WERI-Rb-1 (cell line): ENCODE results near the gene KIAA1549.

Experiments
- DNase-seq: peaks from one replicate; pipeline ENCODE4 v3.0.0-alpha.2; 2020
- H3K27ac ChIP-seq: fragments of 250-450 bp; sonication (Bioruptor Pico); 2 replicates; pipeline ENCODE4 v1.5.1; 2020; ENCODE audit warnings: mild to moderate bottlenecking, moderate library complexity
- H3K27me3 ChIP-seq: fragments of 250-450 bp; sonication (Bioruptor Pico); 2 replicates; pipeline ENCODE4 v1.5.1; 2021; ENCODE audit warnings: mild to moderate bottlenecking, low read depth, moderate library complexity; ENCODE audit not compliant: insufficient read depth, severe bottlenecking
- H3K36me3 ChIP-seq: fragments of 250-450 bp; sonication (Bioruptor Pico); 2 replicates; pipeline ENCODE4 v1.5.1; 2020; ENCODE audit warnings: mild to moderate bottlenecking, moderate library complexity
- H3K4me3 ChIP-seq: 2 replicates; pipeline ENCODE4 v1.5.1; 2011; ENCODE audit warnings: low read depth, mild to moderate bottlenecking, control low read depth, low read length
- H3K9me3 ChIP-seq: fragments of 250-450 bp; sonication (Bioruptor Pico); 2 replicates; pipeline ENCODE4 v1.5.1; 2021; ENCODE audit warnings: mild to moderate bottlenecking, moderate library complexity; ENCODE audit not compliant: severe bottlenecking
- CTCF ChIP-seq: IDR thresholded peaks from 2 replicates; pipeline ENCODE4 v1.5.1; 2011; ENCODE audit warnings: low read depth, mild to moderate bottlenecking, control low read depth, inconsistent platforms, low read length

Gene KIAA1549

GRCh38 chr7:138954545-138955475 lies 26.4 kb downstream of the KIAA1549 start:
- DNase-seq = peak; percentile 22
- Histone ChIP-seq H3K4me3 (no peak overlapping the region), H3K27me3 (no peaks in the 10 kb centered on the region), H3K9me3 (no peaks in the 10 kb centered on the region), H3K36me3 (no peaks in the 10 kb centered on the region), H3K27ac (no peak overlapping the region)
- TF ChIP-seq CTCF = peak; percentile 44

- no peak for DNase-seq
- no peak overlapping the region for H3K4me3 ChIP-seq
- H3K9me3 ChIP-seq = no peaks in the 10 kb centered on the region
- H3K27ac ChIP-seq = no peak overlapping the region
- no peaks in the 10 kb centered on the region for H3K36me3 ChIP-seq
- no peaks in the 10 kb centered on the region for H3K27me3 ChIP-seq
- no peak for TF ChIP-seq CTCF
Measured at GRCh38 chr7:138952791-138953190, 28.4 kb downstream of the KIAA1549 start.

DNA sequence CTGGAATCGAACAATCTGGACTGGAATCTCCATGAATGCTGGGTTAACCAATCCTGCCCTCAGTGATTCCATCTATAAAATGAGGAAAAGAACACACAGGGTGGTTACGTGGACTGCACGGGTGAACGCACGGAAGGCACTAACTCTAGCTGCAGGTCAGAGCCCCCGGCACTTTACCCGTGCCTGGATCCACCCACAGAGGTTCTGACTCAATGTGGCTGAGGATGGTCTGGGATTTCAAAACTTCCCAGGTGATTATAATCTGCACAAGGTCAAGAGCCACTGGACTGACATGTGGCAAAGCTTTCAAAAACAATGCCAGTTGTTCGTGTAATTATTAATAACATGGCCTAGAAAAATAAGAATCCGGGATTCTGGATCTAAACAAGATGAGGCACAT lies 29.2 kb downstream of the KIAA1549 start:
- DNase-seq = no peak
- no peak for TF ChIP-seq CTCF

DNA sequence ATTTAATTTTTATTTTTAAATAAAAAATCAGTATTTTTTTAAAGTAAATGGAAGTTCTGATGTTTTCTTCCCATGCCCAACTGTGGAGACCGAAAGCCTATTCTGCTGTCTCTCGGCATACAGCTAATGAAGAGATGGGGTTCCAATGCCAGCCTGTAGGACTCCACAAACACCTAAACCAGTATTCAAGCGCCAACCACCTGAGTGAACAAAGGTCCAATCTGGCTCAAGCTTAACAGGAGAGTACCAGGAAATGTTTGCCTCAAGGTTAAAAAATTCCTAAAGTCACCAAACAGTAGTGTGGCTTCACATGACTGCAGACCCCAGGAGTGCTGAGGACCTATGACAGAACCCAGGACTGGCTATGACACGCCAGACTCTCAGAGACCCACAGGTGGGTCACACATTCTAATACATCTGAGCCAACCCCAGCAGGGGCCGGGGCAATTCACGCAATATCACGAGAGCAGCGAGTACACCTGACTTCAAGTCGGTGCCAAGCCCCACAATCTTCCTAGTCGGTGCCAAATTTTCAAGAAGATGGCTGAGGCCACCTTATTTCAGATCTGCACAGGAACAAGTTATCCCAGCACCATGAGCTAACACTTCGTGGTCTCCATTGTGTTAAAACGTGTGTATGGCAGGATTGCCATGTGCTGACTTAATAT lies 31.6 kb downstream of the KIAA1549 start:
- Histone ChIP-seq H3K36me3 (no peaks in the 10 kb centered on the region), H3K27me3 (no peaks in the 10 kb centered on the region), H3K4me3 (no peak overlapping the region), H3K27ac (no peak overlapping the region), H3K9me3 (no peaks in the 10 kb centered on the region)
- TF ChIP-seq CTCF = no peak
- DNase-seq = no peak

More for the DNA sequence above, 29.2 kb downstream of the KIAA1549 start:
- no peak overlapping the region for H3K4me3 ChIP-seq
- H3K9me3 ChIP-seq = no peaks in the 10 kb centered on the region
- no peak overlapping the region for H3K27ac ChIP-seq
- H3K27me3 ChIP-seq = no peaks in the 10 kb centered on the region
- H3K36me3 ChIP-seq = no peaks in the 10 kb centered on the region

DNA sequence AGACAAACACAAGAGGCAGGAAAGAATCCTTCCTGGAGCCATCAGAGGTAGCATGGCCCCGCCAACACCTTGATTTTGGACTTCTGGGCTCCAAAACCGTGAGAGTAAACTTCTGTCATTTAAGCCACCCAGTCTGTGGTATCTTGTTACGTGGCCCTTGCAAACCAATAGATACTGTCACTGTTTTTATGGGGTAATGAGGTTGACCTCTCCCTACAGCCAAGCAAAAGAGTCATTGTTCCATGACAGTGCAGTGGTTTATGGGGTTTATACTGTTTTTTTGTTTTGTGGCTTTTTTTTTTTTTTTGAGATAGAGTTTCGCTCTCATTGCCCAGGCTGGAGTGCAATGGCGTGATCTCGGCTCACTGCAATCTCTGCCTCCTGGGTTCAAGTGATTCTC lies 32.8 kb downstream of the KIAA1549 start:
- TF ChIP-seq CTCF = no peak

More for the DNA sequence above, 32.8 kb downstream of the KIAA1549 start:
- Histone ChIP-seq H3K27ac (no peak overlapping the region), H3K4me3 (no peak overlapping the region), H3K36me3 (no peaks in the 10 kb centered on the region), H3K27me3 (no peaks in the 10 kb centered on the region), H3K9me3 (no peaks in the 10 kb centered on the region)
- no peak for DNase-seq
